Natural killer cell (primary cell): ENCODE measurements around the gene LRRTM1. TPM values are rescaled to one million over a fixed set of nuclear protein-coding genes. Genes with fewer than 3 reads are reported as not detected.

Experiments
- ATAC-seq, 3 donors: fragments of 150-1000 bp in 2 of 3; fragments of 200-7000 bp in 1 of 3; cut with Tn5 transposase; 1 replicate in 1 of 3; 2 replicates in 2 of 3; pipeline ENCODE4 v1.10.0; 2021; ENCODE audit warnings: mild to moderate bottlenecking in 2 of 3, moderate library complexity in 2 of 3
- DNase-seq, 2 donors: peaks; one replicate each; pipeline versions ENCODE4 v3.0.0 to v3.0.0-alpha.2; 2013 to 2021; ENCODE audit warnings: mixed read lengths in 1 of 2
- H3K27ac ChIP-seq: one replicate; pipeline ENCODE4 v1.5.1; 2013; ENCODE audit warnings: mild to moderate bottlenecking, low read length
- H3K27me3 ChIP-seq: one replicate; pipeline ENCODE4 v1.6.1; 2013; ENCODE audit warnings: low read length; ENCODE audit not compliant: control insufficient read depth, insufficient read depth
- H3K36me3 ChIP-seq: one replicate; pipeline ENCODE4 v1.6.1; 2013; ENCODE audit warnings: low read length; ENCODE audit not compliant: control insufficient read depth, insufficient read depth
- H3K4me1 ChIP-seq: one replicate; pipeline ENCODE4 v1.6.1; 2013; ENCODE audit warnings: low read length; ENCODE audit not compliant: control insufficient read depth, insufficient read depth
- H3K4me3 ChIP-seq: one replicate; pipeline ENCODE4 v1.5.1; 2013; ENCODE audit warnings: low read length
- H3K9me3 ChIP-seq: one replicate; pipeline ENCODE4 v1.6.1; 2013; ENCODE audit warnings: low read length; ENCODE audit not compliant: control insufficient read depth, insufficient read depth
- H3K27ac Mint-ChIP-seq, 2 donors: one replicate each; pipeline ENCODE4 v1.8.0; 2022; ENCODE audit warnings: mild to moderate bottlenecking in 2 of 2, mixed read lengths in 2 of 2, moderate library complexity in 1 of 2
- H3K27me3 Mint-ChIP-seq, 2 donors: one replicate each; pipeline ENCODE4 v1.8.0; 2022; ENCODE audit warnings: low read depth in 2 of 2, mixed read lengths in 2 of 2
- H3K36me3 Mint-ChIP-seq: one replicate; pipeline ENCODE4 v1.8.0; 2022; ENCODE audit warnings: mixed read lengths
- H3K4me1 Mint-ChIP-seq, 2 donors: one replicate each; pipeline ENCODE4 v1.8.0; 2022; ENCODE audit warnings: mixed read lengths in 2 of 2
- H3K4me3 Mint-ChIP-seq: one replicate; pipeline ENCODE4 v1.8.0; 2022; ENCODE audit warnings: mild to moderate bottlenecking, moderate library complexity, mixed read lengths
- H3K9me3 Mint-ChIP-seq, 2 donors: one replicate each; pipeline ENCODE4 v1.8.0; 2022; ENCODE audit warnings: mixed read lengths in 2 of 2
- CTCF ChIP-seq: fragments of 200-600 bp; IDR thresholded peaks from one replicate; pipeline ENCODE4 v1.8.0; 2022; ENCODE audit warnings: antibody characterized with exemption
- WGBS: methylation state at CpG from one replicate; pipeline ENCODE4 v1.1.7; 2013; ENCODE audit warnings: missing lambda C conversion rate; ENCODE audit not compliant: insufficient coverage; 5-methylcytosine and 5-hydroxymethylcytosine counted together
- intact Hi-C: fragments of 100-400 bp; cut with micrococcal nuclease; formaldehyde crosslinking; loops from one replicate; pipeline ENCODE4 v1.14.2; 2022
- total RNA-seq, 4 donors: library from RNA; stranded (reverse); fragments of 120-200 nt in 1 of 4; gene quantifications; one replicate each; pipeline versions ENCODE4 v1.2.3 to v1.2.4, GENCODE V29; 2013 to 2022

Gene LRRTM1
- total RNA-seq, 3 donors from 2014 or later (not counting 1 experiment from before 2014, with no cell fraction given): not detected

GRCh38 chr2:80298954-80299353 is 5.6 kb downstream of the LRRTM1 start:
- Histone ChIP-seq H3K9me3 (peaks cover 8% of the 10 kb centered on the region), H3K27me3 (peaks cover 16% of the 10 kb centered on the region), H3K36me3 (no peaks in the 10 kb centered on the region), H3K4me3 (no peak overlapping the region), H3K4me1 (no peaks in the 10 kb centered on the region), H3K27ac (no peak overlapping the region)
- peaks cover 18 to 21% of the 10 kb centered on the region in 2 donors for H3K27me3 Mint-ChIP-seq
- no peak for ATAC-seq
- H3K4me1 Mint-ChIP-seq: no peaks in the 10 kb centered on the region
- TF ChIP-seq CTCF: no peak
- intact Hi-C loops: no loop called here
- peaks cover 6% of the 10 kb centered on the region for H3K36me3 Mint-ChIP-seq
- WGBS: 73% methylated on average over 2 of the region's 3 CpGs
- H3K4me3 Mint-ChIP-seq: no peak overlapping the region
- H3K27ac Mint-ChIP-seq: no peak overlapping the region
- DNase-seq: no peak
- H3K9me3 Mint-ChIP-seq: peaks cover 9 to 11% of the 10 kb centered on the region in 2 donors

DNA sequence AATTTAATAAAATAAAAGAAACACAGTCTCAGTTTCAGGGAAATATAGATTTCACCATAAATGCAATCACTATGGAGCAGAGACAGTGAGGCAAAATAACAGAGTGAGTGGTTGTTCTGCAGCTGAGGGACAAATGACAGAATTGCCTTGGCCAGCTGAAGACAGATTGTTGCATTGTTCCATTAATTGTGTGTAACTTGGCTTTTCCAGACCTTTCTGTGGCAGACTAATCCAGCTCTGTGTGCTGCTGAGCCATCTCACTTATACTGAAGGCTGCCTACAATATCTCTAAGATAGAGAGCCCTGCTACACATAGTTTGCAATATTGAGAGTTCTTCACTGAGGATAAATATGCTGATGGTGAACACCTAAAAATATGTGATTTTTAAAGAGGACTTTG is 11.5 kb downstream of the LRRTM1 start:
- no peak overlapping the region for H3K4me3 Mint-ChIP-seq
- ATAC-seq (no peak), DNase-seq (no peak)
- no peaks in the 10 kb centered on the region for H3K4me1 Mint-ChIP-seq
- no peak overlapping the region for H3K27ac ChIP-seq
- intact Hi-C loops: no loop called here
- no peaks in the 10 kb centered on the region for H3K36me3 ChIP-seq
- no peaks in the 10 kb centered on the region for H3K27me3 Mint-ChIP-seq
- no peak overlapping the region for H3K4me3 ChIP-seq
- H3K9me3 ChIP-seq: no peaks in the 10 kb centered on the region
- H3K36me3 Mint-ChIP-seq: no peaks in the 10 kb centered on the region
- H3K4me1 ChIP-seq: no peaks in the 10 kb centered on the region
- no peaks in the 10 kb centered on the region for H3K27me3 ChIP-seq
- peaks cover 8 to 12% of the 10 kb centered on the region in 2 donors for H3K9me3 Mint-ChIP-seq
- TF ChIP-seq CTCF: no peak
- no peak overlapping the region for H3K27ac Mint-ChIP-seq

DNA sequence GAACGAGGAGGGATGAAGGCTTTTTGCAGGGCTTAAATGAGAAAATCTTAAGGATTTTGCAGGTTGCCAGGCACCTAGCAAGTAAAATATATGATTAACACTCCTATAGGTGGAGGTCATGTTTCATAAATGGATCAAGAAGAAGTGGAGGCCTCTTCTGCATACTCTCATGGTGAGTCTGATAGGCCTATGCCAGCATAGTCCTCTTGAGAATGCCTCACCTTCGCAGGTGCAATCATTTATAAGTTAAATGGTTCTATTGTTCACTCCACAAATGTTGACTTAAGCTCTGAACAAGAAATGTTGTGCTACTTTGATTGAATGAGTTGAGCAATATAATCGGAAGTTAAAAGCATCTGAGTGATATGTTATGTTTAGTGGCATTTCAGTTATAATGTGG is 12.1 kb downstream of the LRRTM1 start:
- H3K9me3 Mint-ChIP-seq: peaks cover 8 to 12% of the 10 kb centered on the region in 2 donors
- no peak for DNase-seq
- H3K36me3 ChIP-seq: no peaks in the 10 kb centered on the region
- no peak overlapping the region for H3K4me3 Mint-ChIP-seq
- no peak overlapping the region for H3K27ac Mint-ChIP-seq
- H3K4me1 ChIP-seq: no peaks in the 10 kb centered on the region
- intact Hi-C loops: no loop called here
- no peaks in the 10 kb centered on the region for H3K27me3 ChIP-seq
- no peaks in the 10 kb centered on the region for H3K27me3 Mint-ChIP-seq
- no peak for ATAC-seq
- no peak for TF ChIP-seq CTCF
- WGBS: 44% methylated on average over 2 of the region's 3 CpGs
- no peaks in the 10 kb centered on the region for H3K9me3 ChIP-seq
- no peak overlapping the region for H3K27ac ChIP-seq
- H3K4me3 ChIP-seq: no peak overlapping the region
- H3K4me1 Mint-ChIP-seq: no peaks in the 10 kb centered on the region
- no peaks in the 10 kb centered on the region for H3K36me3 Mint-ChIP-seq

GRCh38 chr2:80291656-80292055 is 12.9 kb downstream of the LRRTM1 start:
- Mint-ChIP-seq H3K27me3 (no peaks in the 10 kb centered on the region), H3K4me3 (no peak overlapping the region), H3K27ac (no peak overlapping the region), H3K36me3 (no peaks in the 10 kb centered on the region), H3K4me1 (no peaks in the 10 kb centered on the region), H3K9me3 (peaks cover 8 to 15% of the 10 kb centered on the region in 2 donors)
- TF ChIP-seq CTCF: no peak
- H3K36me3 ChIP-seq: no peaks in the 10 kb centered on the region
- ATAC-seq (no peak), DNase-seq (no peak)
- H3K4me1 ChIP-seq: no peaks in the 10 kb centered on the region
- no peak overlapping the region for H3K4me3 ChIP-seq
- no peak overlapping the region for H3K27ac ChIP-seq
- no peaks in the 10 kb centered on the region for H3K9me3 ChIP-seq
- 71% methylated on average over 1 of the region's 1 CpG for WGBS
- intact Hi-C loops: no loop called here
- no peaks in the 10 kb centered on the region for H3K27me3 ChIP-seq
